GM20000 (cell line): ENCODE data around the gene CRYGN.

Source experiments
- DNase-seq: peaks from one replicate; pipeline ENCODE4 v3.0.0; 2012; ENCODE audit warnings: low spot score
- TF ChIP-seq, protein P1 (sequence below): IDR thresholded peaks from 2 replicates; pipeline ENCODE4 v1.5.1; 2012; ENCODE audit warnings: mild to moderate bottlenecking, control low read depth; ENCODE audit errors: extremely low read depth, missing control alignments

Gene CRYGN

DNA sequence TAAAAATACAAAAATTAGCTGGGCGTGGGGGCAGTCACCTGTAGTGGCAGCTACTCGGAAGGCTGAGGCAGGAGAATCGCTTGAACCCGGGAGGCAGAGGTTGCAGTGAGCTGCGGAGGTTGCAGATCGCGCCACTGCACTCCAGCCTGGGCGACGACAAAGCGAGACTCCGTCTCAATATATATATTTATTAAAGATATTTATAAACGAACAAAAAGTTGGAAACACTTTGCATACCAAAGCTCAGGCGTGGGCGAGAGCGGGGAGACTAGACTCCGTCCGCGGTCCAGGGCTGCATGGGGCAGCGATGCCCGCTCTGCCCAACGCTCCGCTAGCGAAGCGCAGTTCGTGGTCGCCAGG, 7.9 kb upstream of the CRYGN start:
- TF ChIP-seq, protein P1, sequence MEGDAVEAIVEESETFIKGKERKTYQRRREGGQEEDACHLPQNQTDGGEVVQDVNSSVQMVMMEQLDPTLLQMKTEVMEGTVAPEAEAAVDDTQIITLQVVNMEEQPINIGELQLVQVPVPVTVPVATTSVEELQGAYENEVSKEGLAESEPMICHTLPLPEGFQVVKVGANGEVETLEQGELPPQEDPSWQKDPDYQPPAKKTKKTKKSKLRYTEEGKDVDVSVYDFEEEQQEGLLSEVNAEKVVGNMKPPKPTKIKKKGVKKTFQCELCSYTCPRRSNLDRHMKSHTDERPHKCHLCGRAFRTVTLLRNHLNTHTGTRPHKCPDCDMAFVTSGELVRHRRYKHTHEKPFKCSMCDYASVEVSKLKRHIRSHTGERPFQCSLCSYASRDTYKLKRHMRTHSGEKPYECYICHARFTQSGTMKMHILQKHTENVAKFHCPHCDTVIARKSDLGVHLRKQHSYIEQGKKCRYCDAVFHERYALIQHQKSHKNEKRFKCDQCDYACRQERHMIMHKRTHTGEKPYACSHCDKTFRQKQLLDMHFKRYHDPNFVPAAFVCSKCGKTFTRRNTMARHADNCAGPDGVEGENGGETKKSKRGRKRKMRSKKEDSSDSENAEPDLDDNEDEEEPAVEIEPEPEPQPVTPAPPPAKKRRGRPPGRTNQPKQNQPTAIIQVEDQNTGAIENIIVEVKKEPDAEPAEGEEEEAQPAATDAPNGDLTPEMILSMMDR, result no peak
- DNase-seq, result no peak

DNA sequence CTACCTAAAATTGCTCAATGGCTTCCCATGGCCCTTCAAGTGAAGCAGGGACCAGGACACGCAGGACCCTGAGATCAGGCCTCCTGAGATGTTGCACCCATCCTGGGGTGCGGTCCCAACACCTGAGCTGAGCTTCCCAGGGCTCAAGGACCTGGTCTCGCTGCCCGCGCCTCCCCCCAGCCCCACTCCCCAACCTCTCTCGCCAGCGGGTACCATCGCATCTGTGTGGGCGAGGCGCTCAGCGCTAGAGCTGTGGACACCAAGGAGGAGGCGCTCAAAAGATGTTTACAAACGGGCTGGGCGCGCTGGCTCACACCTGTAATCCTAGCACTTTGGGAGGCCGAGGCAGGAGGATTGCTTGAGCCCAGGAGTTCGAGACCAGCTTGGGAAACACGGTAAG, 7.4 kb upstream of the CRYGN start:
- TF ChIP-seq, protein P1, result no peak
- no peak for DNase-seq

DNA sequence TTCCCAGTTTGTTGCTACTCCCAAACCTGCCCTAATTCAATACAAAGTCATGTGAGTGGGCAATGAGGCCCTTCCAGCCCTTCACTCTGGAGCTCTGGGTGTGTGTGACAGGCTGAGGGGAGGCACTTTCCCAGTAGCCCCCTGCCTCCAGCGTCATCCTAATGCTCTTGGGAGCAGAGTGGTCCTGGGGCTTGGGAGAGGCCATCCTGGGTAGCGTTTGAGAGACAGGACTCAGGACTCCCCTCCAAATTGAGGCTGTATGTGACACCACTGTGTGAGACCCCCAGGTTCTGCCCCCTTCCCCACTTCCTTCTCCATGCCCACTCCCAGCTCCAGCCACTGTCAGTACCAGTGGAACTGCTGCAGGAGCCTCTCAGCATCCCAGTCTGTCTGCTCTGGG, 6.5 kb upstream of the CRYGN start:
- DNase-seq, result no peak
- TF ChIP-seq, protein P1, result no peak

DNA sequence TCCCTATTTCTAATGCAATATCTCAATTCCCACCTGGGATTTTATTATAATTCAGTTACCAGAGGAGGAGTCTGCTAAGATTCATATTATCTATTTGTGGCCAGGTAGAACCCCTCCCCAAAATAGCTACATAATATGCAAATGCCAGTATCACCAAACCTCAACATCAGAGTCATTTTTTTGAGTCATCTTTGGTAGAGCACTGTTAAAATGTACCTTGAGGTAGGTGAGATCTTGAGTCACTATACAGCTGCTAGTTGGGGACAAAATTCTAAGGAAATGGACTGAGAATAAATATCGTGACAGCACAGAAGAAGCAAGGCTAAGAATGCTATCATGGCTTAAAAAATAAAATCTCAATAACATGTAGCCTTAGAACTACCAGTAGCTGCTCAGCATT, 4.7 kb upstream of the CRYGN start:
- no peak for DNase-seq
- TF ChIP-seq, protein P1, result no peak

DNA sequence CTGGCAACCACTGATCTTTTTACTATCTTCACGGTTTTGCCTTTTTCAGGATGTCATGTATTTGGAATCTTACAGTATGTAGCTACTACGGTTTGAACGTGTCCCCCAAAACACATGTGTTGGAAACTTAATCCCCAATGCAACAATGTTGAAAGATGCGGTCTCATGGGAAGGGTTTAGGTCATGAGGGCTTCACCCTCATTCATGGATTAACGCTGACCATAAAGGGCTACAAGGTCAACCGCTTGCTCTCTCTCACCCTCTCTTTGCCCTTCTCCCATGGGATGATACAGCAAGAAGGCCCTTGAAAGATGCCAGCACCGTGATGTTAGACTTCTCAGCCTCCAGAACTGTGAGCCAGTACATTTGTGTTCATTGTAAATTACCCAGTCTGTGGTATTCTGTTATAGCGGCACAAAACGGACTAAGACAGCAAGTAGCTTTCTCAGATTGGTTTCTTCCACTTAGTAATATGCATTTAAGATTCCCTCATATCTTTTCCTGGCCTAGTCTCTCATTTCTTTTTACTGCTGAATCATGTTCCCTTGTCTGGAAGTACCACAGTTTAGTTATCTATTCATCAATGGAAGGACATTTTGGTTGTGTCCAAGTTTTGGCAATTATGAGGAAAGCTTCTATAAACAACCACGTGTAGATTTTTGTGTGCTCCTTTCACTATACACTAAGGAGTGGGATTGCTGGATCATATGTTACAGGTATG, 3.0 kb upstream of the CRYGN start:
- TF ChIP-seq, protein P1, result no peak
- DNase-seq, result no peak

DNA sequence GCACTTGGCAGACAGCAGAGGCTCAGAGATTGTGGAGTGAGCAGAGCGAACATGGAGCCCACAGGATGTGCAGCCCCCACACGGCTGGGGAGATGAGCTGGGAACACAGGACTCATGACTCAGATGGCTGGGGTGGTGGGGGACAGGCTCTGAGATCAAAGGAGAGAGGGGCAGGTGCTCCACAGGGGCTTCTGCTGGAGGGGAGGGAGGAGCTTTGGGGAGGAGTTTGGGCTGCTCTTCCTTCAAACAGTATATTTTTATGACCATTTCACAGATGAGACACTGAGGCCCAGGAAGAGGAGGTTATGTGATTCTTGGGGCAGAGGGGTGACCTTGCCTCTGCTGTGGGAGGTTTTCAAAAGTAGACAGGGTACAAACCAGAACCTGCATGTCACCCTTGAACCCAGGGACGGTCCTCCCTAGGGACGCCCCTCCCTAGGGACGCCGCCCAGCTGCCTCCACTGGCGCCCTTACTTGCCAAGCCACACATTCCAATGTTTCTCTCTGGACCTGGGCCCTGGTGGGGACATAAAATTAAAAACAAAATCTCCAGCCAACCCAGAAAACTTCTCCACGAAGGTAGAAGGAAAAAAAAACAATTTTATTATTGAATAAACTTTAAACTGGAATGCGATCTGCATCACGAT, 981 bp upstream of the CRYGN start:
- no peak for DNase-seq
- TF ChIP-seq, protein P1, result no peak

DNA sequence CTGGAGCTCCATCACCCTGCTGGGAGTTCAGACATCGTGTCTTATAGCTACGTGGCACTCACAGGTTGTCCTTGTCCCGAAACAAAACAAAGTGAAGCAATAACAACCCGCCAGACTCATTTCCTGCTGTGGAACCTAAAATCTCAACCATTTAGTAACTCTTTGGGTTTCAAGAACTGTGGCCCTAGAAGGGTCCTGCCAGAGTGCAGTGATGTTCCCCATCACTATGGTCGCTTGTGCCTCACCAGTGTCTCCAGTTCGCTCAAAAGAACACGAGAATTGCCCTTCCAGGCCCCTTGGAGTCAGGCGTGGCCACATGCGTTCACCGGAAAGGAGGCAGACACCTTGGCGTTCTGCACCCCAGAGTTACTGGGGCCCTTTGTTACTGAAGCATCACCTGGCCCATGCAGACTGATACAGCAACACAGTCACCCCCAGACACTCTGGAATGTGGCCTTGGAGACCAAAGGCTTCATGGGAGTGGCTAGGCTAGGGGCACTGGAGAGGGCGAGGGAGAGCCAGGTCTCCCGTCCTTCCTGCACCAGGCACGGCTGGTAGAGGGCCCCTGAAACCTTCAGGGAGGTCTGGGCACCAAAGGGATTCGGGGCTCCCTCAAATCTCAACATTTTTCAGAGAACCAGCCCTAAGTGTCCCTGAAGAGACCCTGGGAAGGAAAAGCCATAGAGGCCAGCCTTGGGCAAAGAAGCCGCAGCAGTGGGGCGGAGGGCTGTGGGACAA, 908 bp downstream of the CRYGN start:
- TF ChIP-seq, protein P1, result no peak
- no peak for DNase-seq
